ENCODE measurements around the gene MGAT3.
"Not testable (repeated sequence)": the region's sequence is repeated elsewhere in the genome, so short reads cannot be mapped to it uniquely, and the experiment has no call there.

GRCh38 chr22:39507021-39507420, 50.2 kb downstream of the MGAT3 start:
- TF ChIP-seq, protein P1, sequence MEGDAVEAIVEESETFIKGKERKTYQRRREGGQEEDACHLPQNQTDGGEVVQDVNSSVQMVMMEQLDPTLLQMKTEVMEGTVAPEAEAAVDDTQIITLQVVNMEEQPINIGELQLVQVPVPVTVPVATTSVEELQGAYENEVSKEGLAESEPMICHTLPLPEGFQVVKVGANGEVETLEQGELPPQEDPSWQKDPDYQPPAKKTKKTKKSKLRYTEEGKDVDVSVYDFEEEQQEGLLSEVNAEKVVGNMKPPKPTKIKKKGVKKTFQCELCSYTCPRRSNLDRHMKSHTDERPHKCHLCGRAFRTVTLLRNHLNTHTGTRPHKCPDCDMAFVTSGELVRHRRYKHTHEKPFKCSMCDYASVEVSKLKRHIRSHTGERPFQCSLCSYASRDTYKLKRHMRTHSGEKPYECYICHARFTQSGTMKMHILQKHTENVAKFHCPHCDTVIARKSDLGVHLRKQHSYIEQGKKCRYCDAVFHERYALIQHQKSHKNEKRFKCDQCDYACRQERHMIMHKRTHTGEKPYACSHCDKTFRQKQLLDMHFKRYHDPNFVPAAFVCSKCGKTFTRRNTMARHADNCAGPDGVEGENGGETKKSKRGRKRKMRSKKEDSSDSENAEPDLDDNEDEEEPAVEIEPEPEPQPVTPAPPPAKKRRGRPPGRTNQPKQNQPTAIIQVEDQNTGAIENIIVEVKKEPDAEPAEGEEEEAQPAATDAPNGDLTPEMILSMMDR (IDR thresholded peaks at IDR 0.05): not testable (repeated sequence)
- not testable (repeated sequence) for TF ChIP-seq POLR2A, EP300 (IDR thresholded peaks at IDR 0.05)
